CMK (cell line): ENCODE measurements around the gene LPO.

Experiments used
- DNase-seq: peaks from one replicate; pipeline ENCODE4 v3.0.0-alpha.2; 2010; ENCODE audit warnings: low read depth

LPO gene

DNA sequence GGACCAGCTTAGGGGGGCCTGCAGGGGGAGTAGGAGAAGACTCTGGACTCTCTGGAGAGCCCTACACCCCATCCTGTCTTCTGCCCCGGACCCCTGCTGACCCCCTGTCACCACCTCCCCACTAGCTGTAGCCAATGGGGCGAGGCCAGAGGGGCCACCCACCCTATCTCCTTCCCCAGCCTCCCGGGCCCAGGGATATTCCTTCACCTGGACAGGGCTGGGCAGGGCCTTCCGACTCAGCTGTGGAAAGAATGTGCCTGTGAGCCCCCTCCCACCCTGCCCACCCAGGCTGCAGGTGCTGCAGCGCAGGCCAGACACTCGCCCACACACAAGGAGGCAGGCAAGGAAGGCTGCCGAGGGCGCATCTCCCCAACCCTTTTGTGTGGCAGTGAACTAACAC, 67.2 kb downstream of the LPO start:
- DNase-seq = no peak

- DNase-seq = no peak
Measured at GRCh38 chr17:58306131-58306951, 68.0 kb downstream of the LPO start.

GRCh38 chr17:58307468-58308172, 69.2 kb downstream of the LPO start:
- DNase-seq = no peak

GRCh38 chr17:58308173-58308984, 70.0 kb downstream of the LPO start:
- no peak for DNase-seq

GRCh38 chr17:58308985-58309917, 70.9 kb downstream of the LPO start:
- no peak for DNase-seq

DNA sequence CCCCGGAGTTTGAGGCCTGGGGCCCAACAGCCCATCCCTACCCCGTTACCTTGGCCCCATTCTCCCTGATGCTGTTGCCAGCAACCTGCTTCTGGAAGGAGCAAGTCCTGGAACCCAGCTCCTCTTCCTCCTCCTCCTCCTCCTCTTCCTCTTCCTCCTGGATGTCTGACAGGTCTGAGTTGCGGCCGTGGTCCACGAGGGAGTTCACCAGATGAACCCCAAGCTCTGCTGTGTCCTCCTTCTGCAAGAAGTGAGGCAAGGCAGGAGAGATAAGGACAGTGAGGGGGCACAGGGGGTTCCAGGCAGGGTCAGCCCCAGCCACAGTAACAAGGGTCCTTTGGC, 71.5 kb downstream of the LPO start:
- no peak for DNase-seq

DNA sequence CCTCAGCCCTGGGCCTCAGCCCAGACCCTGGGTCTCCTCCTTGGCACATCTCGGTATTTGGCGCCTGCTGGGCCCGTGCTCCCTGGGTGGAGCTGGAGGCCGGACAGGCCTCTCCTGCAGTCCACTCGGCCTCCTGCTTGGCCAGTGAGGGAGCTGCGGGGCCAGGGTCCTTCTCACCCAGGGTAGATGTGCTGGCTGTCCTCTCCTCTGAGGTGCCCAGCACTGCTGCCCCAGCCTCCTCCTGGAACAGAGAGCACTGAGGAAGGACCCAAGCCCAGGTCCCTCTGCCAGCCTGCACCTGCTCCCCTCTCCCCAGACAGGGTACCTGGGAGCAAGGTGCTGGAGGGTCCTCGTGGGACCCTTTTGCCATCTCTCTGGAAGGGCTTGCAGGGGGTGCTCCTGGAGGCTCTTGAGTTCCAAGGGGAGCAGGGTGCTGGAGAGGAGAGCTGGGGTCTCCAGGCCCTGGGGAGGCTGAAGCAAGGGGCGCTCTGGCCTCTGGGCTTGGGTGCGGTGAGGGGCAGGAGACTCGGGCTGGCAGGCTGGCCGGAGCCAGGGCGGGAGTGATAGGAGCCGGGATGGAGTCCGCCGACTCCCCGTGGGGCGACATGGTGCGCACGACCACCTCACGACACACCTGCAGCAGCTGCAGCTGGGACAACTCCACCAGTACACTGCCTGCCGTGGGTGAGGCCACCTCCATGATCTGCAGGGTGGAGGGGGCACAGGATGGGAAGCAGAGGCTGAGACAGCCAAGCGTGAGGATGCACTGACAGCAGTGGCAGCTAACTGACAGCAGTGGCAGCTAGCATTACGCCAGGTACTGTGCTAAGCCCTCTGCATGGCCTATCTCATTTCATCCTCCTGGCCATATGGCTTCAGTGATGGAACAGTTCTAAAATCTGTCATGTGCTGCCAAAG, 72.4 kb downstream of the LPO start:
- DNase-seq = no peak

GRCh38 chr17:58311429-58311894, 73.1 kb downstream of the LPO start:
- DNase-seq = no peak

- DNase-seq = no peak
Measured at GRCh38 chr17:58312021-58312630, 73.7 kb downstream of the LPO start.

DNA sequence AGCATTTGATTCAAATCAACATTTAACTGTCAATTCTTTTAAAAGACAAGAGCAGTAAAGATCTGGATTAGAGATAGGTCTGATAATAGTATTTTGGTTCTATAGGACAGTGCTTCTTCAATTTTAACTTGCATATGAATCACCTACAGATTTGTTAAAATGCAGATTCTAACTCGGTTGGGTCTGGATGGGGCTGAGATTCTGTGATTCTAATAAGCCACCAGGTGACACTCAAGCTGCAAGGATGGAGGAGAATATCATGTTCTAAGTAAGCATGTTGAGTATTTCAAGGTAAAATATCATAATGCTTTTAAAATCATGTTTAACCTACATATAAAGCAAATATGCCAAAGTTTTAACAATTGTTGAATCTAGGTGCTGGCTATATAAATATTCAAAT, 74.4 kb downstream of the LPO start:
- no peak for DNase-seq

GRCh38 chr17:58313815-58314705, 75.7 kb downstream of the LPO start:
- no peak for DNase-seq

- no peak for DNase-seq
Measured at GRCh38 chr17:58314706-58315015, 76.3 kb downstream of the LPO start.

- DNase-seq = no peak
Measured at GRCh38 chr17:58315281-58315711, 76.9 kb downstream of the LPO start.

- no peak for DNase-seq
Measured at GRCh38 chr17:58315750-58316149, 77.4 kb downstream of the LPO start.

GRCh38 chr17:58316260-58316960, 78.0 kb downstream of the LPO start:
- no peak for DNase-seq

GRCh38 chr17:58317421-58318064, 79.2 kb downstream of the LPO start:
- DNase-seq = no peak

DNA sequence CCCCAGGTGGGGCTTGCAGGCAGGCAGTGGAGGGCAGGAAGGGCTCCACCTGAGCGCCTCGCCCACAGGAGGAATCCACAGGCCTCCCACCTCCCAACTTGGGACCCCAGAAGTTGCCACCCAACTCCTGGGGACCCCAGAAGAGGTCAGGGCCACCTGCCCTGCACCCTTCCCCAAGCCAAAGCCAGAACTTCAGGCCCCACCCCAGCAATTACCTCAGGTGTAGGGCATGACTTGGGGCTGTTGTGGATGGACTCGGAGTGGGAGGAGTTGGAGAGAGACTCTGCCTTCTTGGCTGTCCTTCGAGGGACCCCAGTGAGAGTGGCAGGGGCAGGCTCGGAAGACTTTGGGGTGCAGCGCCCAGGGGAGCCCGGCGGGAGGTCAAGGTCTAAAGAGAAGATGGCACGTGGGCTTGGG, 79.7 kb downstream of the LPO start:
- DNase-seq = no peak
